ENCODE measurements around the gene CEP120. TPM values are rescaled to one million over a fixed set of nuclear protein-coding genes. Genes with fewer than 3 reads are reported as not detected.

The CEP120 gene
- total RNA-seq, 1 donor from 2014 or later, result 11.6 TPM

DNA sequence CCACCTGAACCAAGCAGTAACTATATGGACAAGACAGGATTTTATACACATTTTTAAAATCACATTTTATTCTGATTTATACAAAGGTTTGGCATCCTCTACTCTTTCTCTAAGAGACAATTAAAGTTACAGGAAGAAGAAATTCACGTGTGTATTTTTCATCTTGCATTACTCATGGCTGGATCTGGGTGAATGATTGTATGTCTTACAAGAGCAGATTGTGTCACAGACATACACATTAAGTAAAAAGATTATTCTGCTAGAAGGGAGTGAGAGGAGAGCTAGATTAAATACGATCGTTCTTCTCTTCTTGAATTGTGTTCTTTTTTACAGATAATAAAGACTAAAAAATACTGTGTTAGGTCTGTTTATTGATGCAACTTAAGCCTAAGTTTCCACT, 20.8 kb upstream of the CEP120 start:
- TF ChIP-seq, protein P1, sequence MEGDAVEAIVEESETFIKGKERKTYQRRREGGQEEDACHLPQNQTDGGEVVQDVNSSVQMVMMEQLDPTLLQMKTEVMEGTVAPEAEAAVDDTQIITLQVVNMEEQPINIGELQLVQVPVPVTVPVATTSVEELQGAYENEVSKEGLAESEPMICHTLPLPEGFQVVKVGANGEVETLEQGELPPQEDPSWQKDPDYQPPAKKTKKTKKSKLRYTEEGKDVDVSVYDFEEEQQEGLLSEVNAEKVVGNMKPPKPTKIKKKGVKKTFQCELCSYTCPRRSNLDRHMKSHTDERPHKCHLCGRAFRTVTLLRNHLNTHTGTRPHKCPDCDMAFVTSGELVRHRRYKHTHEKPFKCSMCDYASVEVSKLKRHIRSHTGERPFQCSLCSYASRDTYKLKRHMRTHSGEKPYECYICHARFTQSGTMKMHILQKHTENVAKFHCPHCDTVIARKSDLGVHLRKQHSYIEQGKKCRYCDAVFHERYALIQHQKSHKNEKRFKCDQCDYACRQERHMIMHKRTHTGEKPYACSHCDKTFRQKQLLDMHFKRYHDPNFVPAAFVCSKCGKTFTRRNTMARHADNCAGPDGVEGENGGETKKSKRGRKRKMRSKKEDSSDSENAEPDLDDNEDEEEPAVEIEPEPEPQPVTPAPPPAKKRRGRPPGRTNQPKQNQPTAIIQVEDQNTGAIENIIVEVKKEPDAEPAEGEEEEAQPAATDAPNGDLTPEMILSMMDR (IDR thresholded peaks at IDR 0.05), result no peak
- Histone ChIP-seq H3K9me3 (no peaks in the 10 kb centered on the region), H3K36me3 (no peaks in the 10 kb centered on the region), H3K4me3 (no peak overlapping the region), H3K27ac (no peak overlapping the region), H3K4me1 (no peaks in the 10 kb centered on the region), H3K27me3 (no peaks in the 10 kb centered on the region)
- intact Hi-C loops (cut with DNase I), result no loop called here
- no peak for DNase-seq (ENCODE audit: low spot score in 2 of 2)

DNA sequence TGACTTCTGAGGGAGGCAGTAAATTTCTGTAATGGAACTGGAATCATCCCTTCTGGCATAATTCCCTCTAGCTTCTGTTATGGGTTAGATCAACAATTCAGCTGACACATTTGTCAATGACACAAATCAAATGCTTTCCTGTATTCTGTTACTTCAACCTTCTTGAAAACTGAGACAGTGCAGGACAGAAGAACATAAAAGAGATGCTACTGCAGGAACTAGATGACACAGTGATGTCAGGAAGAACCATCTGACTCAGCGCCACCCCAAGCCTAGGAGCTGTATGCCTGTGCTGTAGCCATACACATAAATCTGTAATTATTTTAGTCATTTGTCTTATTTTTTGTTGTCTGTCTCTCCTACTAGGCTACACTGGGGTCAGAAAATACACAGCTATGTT, 18.2 kb upstream of the CEP120 start:
- Histone ChIP-seq H3K36me3 (no peaks in the 10 kb centered on the region), H3K4me1 (no peaks in the 10 kb centered on the region), H3K27me3 (no peaks in the 10 kb centered on the region), H3K9me3 (no peaks in the 10 kb centered on the region), H3K4me3 (no peak overlapping the region), H3K27ac (no peak overlapping the region)
- intact Hi-C loops (cut with DNase I), result no loop called here
- TF ChIP-seq, protein P1 (IDR thresholded peaks at IDR 0.05), result no peak
- no peak for DNase-seq (ENCODE audit: low spot score in 2 of 2)

DNA sequence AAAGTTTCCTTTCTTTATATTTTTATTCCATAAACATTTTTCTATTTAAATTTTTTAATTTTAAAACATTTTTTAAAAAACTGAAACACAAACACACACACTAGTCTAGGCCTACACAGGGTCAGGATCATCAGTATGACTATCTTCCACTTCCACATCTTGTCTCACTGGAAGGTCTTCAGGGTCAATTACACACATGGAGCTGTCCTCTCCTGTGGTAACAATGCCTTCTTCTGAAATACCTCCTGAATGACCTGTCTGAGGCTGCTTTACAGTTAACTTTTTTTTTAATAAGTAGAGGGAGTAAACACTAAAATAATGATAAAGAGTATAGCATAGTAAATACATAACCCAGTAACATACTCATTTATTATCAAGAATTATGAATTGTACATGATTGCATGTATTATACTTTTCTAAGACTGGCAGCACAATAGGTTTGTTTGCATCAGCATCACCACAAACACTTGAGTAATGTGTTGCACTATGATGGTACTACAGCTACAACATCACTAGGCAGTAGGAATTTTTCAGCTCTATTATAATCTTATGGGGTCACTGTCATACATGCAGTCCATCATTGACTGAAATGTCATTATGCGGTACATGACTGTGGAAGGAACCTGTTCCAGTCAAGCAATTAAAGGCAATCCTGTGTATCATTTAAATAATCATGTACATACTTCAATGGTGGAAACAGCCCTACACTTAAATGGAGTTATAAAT, 17.4 kb upstream of the CEP120 start:
- no peak for DNase-seq (ENCODE audit: low spot score in 2 of 2)
- TF ChIP-seq, protein P1 (IDR thresholded peaks at IDR 0.05), result no peak
- Histone ChIP-seq H3K9me3 (no peaks in the 10 kb centered on the region), H3K4me1 (no peaks in the 10 kb centered on the region), H3K4me3 (no peak overlapping the region), H3K27me3 (no peaks in the 10 kb centered on the region), H3K27ac (no peak overlapping the region), H3K36me3 (no peaks in the 10 kb centered on the region)
- intact Hi-C loops (cut with DNase I), result no loop called here

DNA sequence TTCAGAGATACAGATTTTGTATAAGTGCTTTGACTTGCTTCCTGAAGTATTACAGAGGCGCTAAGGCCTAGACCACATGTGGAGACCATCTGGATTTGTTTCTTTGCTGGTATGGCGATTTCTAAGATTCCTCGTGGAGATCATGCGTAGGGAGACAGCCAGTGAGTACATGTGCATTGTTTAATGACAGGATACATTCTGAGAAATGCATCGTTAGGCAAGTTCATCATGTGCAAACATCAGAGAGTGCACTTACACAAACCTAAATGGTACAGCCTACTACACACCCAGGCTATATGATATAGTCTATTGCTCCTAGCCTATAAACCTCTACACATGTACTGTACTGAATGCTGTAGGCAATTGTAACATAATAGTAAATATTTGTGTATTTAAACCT, 16.5 kb upstream of the CEP120 start:
- TF ChIP-seq, protein P1 (IDR thresholded peaks at IDR 0.05), result no peak
- H3K9me3 ChIP-seq, result no peaks in the 10 kb centered on the region
- DNase-seq (ENCODE audit: low spot score in 2 of 2), result no peak
- intact Hi-C loops (cut with DNase I), result no loop called here
- no peak overlapping the region for H3K27ac ChIP-seq
- H3K4me1 ChIP-seq, result no peaks in the 10 kb centered on the region
- H3K27me3 ChIP-seq, result no peaks in the 10 kb centered on the region
- H3K36me3 ChIP-seq, result no peaks in the 10 kb centered on the region
- H3K4me3 ChIP-seq, result no peak overlapping the region

DNA sequence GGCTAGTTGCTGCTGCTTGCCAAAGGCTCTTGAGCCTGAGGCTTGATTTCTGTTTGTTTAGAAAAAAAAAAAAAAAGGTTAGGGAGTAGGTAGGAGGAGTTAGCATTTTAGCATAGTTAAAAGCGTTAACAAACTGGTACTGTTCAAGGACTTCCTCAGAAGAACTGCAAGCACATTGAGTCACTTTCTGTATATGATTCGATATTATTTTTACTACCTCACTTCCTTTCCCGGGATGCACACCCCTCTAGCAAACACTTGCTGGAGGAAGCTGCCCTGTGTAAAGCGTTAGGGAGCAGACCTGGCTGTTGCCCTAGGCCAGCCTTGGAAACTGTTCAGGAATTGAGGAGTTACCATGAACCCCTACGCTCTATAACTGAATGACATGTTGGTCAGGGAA, 15.7 kb upstream of the CEP120 start:
- intact Hi-C loops (cut with DNase I), result no loop called here

More for the DNA sequence above, 15.7 kb upstream of the CEP120 start:
- H3K9me3 ChIP-seq, result no peaks in the 10 kb centered on the region
- no peak overlapping the region for H3K4me3 ChIP-seq
- TF ChIP-seq, protein P1 (IDR thresholded peaks at IDR 0.05), result no peak
- no peaks in the 10 kb centered on the region for H3K4me1 ChIP-seq
- H3K27ac ChIP-seq, result no peak overlapping the region
- H3K36me3 ChIP-seq, result no peaks in the 10 kb centered on the region
- no peak for DNase-seq (ENCODE audit: low spot score in 2 of 2)
- H3K27me3 ChIP-seq, result no peaks in the 10 kb centered on the region
